COLO668 (cell line): Measurements from ENCODE around the gene SLC4A8.

ENCODE experiments used
- DNase-seq: peaks from one replicate; lab custom pipeline; 2025; ENCODE audit not compliant: unreplicated experiment; lab: John Stamatoyannopoulos, UW

Gene SLC4A8

GRCh38 chr12:51424662-51425539 is at the start of gene SLC4A8:
TSS of gene SLC4A8 (plus strand) at chr12:51424831. CDS start at chr12:51424988, 157 bp downstream.
- peak; percentile 91 for DNase-seq

GRCh38 chr12:51374856-51375255 is 49.8 kb upstream of the SLC4A8 start:
- DNase-seq: no peak

DNA sequence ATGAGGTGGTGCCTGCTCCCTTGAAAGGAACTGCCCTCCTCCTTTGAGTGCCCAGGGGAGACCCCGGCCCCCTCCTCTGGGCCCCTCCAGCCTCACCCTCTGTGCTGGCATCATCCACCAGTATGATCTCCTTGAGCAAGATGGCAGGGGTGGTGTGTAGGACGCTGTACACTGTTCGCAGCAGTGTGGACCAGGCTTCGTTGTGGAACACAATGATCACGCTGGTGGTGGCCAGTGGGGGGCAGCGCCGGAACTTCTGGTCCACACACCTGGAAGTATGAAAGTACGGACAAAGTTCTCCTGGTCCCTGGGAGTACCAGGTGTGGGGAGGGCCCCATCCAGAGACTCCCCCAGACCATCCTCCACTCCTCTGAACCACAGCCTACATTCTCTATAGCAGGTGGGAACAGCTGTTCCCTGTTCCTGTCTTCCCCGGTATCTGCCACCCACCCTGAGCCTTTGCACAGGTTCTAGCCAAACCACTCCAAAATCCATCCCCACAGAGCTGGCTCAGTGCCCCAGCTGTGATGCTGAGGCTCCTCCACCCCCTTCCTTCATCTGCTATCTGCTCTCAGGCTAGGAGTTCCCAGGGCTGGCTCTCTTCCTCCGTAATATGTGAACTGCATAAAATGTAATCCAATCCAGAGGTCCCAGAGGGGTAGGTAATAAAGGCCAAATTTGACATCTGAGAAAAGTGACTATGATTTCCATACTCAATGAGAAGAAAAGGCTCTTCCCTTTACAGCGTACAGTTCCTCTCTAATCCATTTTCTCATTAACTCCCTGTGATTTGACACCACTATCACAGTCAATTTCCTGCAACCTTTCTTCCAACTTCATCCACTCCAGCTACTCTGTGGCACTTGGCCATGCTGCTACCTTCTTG is 47.3 kb upstream of the SLC4A8 start:
- DNase-seq: no peak

GRCh38 chr12:51378749-51379148 is 45.9 kb upstream of the SLC4A8 start:
- DNase-seq: no peak

GRCh38 chr12:51379571-51379970 is 45.1 kb upstream of the SLC4A8 start:
- no peak for DNase-seq

GRCh38 chr12:51381226-51382079 is 43.2 kb upstream of the SLC4A8 start:
- DNase-seq: no peak

GRCh38 chr12:51382173-51382572 is 42.5 kb upstream of the SLC4A8 start:
- DNase-seq: no peak

- no peak for DNase-seq
Measured at GRCh38 chr12:51383269-51383905, 41.2 kb upstream of the SLC4A8 start.

DNA sequence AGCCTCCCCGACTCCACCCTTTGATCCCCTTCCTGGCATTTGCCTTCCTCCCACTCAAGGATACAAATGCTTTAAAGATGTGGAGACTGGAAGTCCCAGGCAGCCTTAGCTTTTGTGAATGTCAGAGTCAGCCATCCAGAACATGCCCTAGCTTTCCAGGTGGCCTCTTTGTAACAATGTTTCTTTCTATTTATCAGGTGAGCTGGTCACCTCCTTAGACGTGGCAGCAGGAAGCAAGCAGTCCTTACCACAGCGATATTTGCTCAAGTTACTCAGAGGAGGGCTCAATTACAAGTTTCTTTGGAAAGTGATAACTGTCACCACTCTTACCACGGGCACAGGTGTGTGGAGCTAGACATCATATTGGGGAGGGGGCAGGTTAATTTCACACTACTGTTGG is 38.3 kb upstream of the SLC4A8 start:
- no peak for DNase-seq

- no peak for DNase-seq
Measured at GRCh38 chr12:51388069-51388799, 36.4 kb upstream of the SLC4A8 start.

GRCh38 chr12:51388846-51389245 is 35.8 kb upstream of the SLC4A8 start:
- no peak for DNase-seq

DNA sequence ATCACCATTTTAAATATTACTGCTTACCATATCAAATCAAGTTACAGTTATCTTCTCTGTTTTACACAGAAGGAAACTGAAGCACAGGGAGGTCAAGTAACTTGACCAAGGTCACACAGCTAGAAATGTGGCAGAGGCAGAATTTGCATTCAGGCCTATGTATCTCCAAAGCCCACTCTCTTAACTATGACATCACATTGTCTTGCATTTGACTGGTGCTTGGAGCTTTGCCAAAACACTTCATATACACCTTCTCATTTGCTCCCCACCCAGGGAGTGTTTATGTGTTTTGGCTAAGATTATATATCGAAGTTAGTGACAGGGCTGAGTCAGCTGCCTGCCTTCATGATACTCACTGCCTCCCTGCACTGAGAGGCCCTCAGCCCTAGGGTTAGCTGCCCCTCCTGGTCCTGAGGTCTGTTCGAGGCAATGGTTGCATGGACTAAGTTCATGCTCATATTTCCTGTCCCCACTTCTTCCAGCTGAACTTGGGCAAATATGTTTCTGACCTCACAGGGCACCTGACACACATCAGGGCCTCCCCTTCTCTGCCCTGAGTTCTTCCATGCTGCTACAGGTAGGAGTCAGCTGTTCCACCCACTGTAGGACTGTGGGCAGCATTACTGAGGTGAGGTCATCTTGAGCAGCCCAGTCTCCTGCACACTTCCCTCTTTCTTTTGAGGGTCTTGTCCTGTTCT is 35.2 kb upstream of the SLC4A8 start:
- no peak for DNase-seq

GRCh38 chr12:51390457-51390856 is 34.2 kb upstream of the SLC4A8 start:
- DNase-seq: no peak

GRCh38 chr12:51390891-51391282 is 33.7 kb upstream of the SLC4A8 start:
- DNase-seq: no peak

DNA sequence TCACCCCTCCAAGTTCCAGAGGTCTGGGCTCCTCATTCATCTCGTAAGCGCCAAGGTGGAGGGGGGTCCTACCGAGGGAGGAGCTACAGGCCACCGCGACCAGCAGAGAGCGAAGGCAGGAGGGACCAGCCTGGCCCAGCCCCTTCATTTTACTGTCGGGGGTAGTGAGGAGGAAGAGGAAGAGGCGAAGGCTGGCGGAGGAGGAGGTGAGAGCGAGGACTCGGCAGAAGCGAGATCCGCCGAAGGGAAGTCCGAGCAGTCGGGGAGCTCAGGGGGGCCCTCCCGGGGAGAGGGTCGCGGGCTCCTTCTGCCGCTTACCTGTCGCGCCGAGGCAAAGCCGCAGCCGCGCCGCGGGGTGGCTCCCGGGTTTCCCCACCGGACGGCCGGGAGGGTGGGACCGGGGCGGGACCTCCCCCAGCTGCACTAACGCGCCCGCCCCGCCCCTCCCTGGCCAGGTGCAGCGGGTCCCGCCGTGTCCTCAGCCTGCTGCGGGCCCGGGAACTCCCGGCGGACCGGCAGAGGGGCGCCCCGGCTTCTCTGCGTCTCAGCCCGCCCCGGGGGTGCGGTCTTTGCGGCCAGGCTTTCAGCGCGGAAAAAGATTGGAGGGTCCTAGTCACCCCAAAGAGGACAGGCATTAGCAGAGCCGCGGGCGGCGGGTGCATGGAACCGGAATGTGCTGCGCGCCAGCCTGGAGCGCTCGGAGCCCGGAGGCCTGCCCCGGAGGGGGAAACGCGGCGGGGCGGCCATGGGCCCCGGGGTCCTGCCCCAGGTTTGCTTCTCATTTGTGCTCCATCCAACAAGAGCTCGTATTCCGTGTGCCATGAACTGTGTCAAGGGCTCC is 33.1 kb upstream of the SLC4A8 start, which contains the start of gene GALNT6:
TSS of gene GALNT6 (minus strand) at position 124 of the 841 bp plus-strand sequence. CDS start 11,625 bp downstream, outside the sequence.
- DNase-seq: peak; percentile 71

- peak; percentile 3 for DNase-seq
Measured at GRCh38 chr12:51392556-51393237, 31.9 kb upstream of the SLC4A8 start.

DNA sequence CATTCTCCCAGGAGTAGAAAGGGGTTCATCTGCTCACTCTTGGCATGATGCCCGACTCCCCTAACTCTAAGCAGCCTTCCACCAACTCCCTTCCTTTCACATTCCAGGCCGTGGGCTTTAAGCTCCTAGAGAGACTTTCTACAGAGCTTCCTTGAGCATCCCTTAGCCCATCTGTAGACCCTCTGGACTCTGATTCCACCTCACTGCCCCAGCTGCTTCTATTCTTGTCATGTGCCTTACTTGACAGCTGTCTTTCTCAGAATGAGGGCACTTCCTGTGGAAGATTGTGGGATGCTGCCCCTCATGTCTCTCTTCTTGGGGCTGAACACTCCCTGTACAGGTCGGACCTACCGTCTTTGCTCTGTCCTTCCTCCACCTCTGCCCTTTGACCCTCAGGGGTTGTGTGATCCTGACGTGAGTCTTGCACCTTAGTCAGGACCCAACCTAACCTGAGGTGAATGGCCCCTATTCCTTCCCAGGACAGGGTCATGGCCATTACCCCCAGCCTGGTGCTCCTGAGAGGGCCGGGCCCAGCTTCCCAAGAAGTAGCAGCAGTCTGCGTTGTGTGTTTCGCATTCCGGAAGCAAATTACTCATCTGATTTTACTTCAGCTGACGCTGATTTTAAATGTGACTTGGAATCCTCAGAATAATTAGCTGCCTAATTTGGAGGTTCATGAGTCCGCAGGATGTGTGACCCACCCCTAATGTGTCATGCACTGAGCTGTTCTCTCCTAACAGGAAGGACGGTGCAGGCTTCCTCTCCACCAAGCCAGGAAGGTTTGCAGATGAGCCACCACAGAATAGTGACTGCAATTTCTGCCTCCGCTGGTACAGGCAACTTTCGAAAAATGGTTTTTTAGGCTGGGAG is 30.7 kb upstream of the SLC4A8 start:
- DNase-seq: no peak
